Measurements from ENCODE around the gene RYR1.
"Not testable (repeated sequence)": the region's sequence is repeated elsewhere in the genome, so short reads cannot be mapped to it uniquely, and the experiment has no call there.

RYR1 gene

GRCh38 chr19:38490861-38491260, 57.4 kb downstream of the RYR1 start:
- no peak for DNase-seq (ENCODE audit: low read depth in 2 of 2)

- no peak for DNase-seq (ENCODE audit: low read depth in 2 of 2)
Measured at GRCh38 chr19:38492181-38492813, 58.8 kb downstream of the RYR1 start.

- DNase-seq (ENCODE audit: low read depth in 2 of 2), result no peak
Measured at GRCh38 chr19:38494379-38494778, 60.9 kb downstream of the RYR1 start.

- not testable (repeated sequence) for DNase-seq (ENCODE audit: low read depth in 2 of 2)
Measured at GRCh38 chr19:38495375-38495774, 61.9 kb downstream of the RYR1 start.

GRCh38 chr19:38496116-38496515, 62.6 kb downstream of the RYR1 start:
- DNase-seq (ENCODE audit: low read depth in 2 of 2), result no peak

GRCh38 chr19:38496603-38497487, 63.4 kb downstream of the RYR1 start:
- no peak for DNase-seq (ENCODE audit: low read depth in 2 of 2)

GRCh38 chr19:38497907-38498306, 64.4 kb downstream of the RYR1 start:
- no peak for DNase-seq (ENCODE audit: low read depth in 2 of 2)

- DNase-seq (ENCODE audit: low read depth in 2 of 2), result no peak
Measured at GRCh38 chr19:38499532-38499931, 66.0 kb downstream of the RYR1 start.

GRCh38 chr19:38500450-38500849, 67.0 kb downstream of the RYR1 start:
- no peak for DNase-seq (ENCODE audit: low read depth in 2 of 2)

GRCh38 chr19:38502410-38503076, 69.1 kb downstream of the RYR1 start:
- no peak for DNase-seq (ENCODE audit: low read depth in 2 of 2)

GRCh38 chr19:38503077-38503410, 69.6 kb downstream of the RYR1 start:
- DNase-seq (ENCODE audit: low read depth in 2 of 2), result no peak

- DNase-seq (ENCODE audit: low read depth in 2 of 2), result no peak
Measured at GRCh38 chr19:38505958-38506357, 72.5 kb downstream of the RYR1 start.

GRCh38 chr19:38506375-38506722, 72.9 kb downstream of the RYR1 start:
- no peak for DNase-seq (ENCODE audit: low read depth in 2 of 2)

- peak in 1 of 2 donors; percentile 77 for DNase-seq (ENCODE audit: low read depth in 2 of 2)
Measured at GRCh38 chr19:38506723-38507550, 73.4 kb downstream of the RYR1 start.

- DNase-seq (ENCODE audit: low read depth in 2 of 2), result no peak
Measured at GRCh38 chr19:38507551-38508127, 74.1 kb downstream of the RYR1 start.

- no peak for DNase-seq (ENCODE audit: low read depth in 2 of 2)
Measured at GRCh38 chr19:38508507-38508906, 75.0 kb downstream of the RYR1 start.

GRCh38 chr19:38509027-38509426, 75.5 kb downstream of the RYR1 start:
- DNase-seq (ENCODE audit: low read depth in 2 of 2), result no peak

GRCh38 chr19:38511074-38511708, 77.7 kb downstream of the RYR1 start:
- no peak for DNase-seq (ENCODE audit: low read depth in 2 of 2)

GRCh38 chr19:38512277-38512676, 78.8 kb downstream of the RYR1 start:
- DNase-seq (ENCODE audit: low read depth in 2 of 2), result no peak

GRCh38 chr19:38513156-38513555, 79.7 kb downstream of the RYR1 start:
- DNase-seq (ENCODE audit: low read depth in 2 of 2), result not testable (repeated sequence)

GRCh38 chr19:38513762-38514167, 80.3 kb downstream of the RYR1 start:
- DNase-seq (ENCODE audit: low read depth in 2 of 2), result no peak

Data from activated CD8-positive, alpha-beta memory T cell treated with anti-CD3 and anti-CD28 coated beads for 4 hours (primary cell).